ENCODE data around the gene ZDHHC16.

DNA sequence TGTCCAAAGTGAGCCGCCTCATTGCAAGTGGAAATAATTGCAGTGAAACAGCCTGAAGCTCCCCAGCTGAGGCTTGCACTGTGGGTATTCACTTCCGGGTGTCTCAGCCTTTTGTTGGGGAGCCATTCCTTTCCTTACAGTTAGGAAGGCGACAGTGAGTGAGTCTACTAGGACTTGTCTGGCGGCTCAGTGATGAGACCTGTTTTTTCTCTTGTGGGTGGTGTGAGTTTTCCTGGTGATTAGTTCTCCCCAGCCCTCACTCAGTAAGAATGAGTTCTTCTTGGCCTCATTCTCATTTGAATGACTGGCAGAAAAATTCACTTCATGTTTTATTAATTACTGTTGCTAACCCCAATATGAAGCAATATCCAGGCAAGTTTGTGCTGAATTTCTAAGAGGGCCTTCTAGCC is 17.4 kb upstream of the ZDHHC16 start:
- TF ChIP-seq, protein P1, sequence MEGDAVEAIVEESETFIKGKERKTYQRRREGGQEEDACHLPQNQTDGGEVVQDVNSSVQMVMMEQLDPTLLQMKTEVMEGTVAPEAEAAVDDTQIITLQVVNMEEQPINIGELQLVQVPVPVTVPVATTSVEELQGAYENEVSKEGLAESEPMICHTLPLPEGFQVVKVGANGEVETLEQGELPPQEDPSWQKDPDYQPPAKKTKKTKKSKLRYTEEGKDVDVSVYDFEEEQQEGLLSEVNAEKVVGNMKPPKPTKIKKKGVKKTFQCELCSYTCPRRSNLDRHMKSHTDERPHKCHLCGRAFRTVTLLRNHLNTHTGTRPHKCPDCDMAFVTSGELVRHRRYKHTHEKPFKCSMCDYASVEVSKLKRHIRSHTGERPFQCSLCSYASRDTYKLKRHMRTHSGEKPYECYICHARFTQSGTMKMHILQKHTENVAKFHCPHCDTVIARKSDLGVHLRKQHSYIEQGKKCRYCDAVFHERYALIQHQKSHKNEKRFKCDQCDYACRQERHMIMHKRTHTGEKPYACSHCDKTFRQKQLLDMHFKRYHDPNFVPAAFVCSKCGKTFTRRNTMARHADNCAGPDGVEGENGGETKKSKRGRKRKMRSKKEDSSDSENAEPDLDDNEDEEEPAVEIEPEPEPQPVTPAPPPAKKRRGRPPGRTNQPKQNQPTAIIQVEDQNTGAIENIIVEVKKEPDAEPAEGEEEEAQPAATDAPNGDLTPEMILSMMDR (IDR thresholded peaks at IDR 0.05), result no peak
- TF ChIP-seq POLR2A (IDR thresholded peaks at IDR 0.05), result no peak

All from lower leg skin (tissue), 3 donors.